Lower leg skin (tissue), 4 donors: ENCODE data around the gene MCTP1. TPM values are rescaled to one million over a fixed set of nuclear protein-coding genes. Genes with fewer than 3 reads are reported as not detected.

Experiments used
- DNase-seq, 2 donors: peaks; one replicate each; pipeline ENCODE4 v3.0.0-alpha.2; 2019; ENCODE audit warnings: low spot score in 2 of 2
- H3K4me3 ChIP-seq: fragments of 200-600 bp; sonication (generic); 2 replicates; pipeline ENCODE4 v1.5.1; 2017; ENCODE audit warnings: mild to moderate bottlenecking, low read depth; ENCODE audit not compliant: poor library complexity, severe bottlenecking
- POLR2A ChIP-seq, 2 donors: fragments of 450-650 bp; IDR thresholded peaks; one replicate each; pipeline ENCODE4 v1.6.1; 2016 to 2017; ENCODE audit warnings: antibody characterized with exemption in 2 of 2, mild to moderate bottlenecking in 1 of 2, moderate library complexity in 1 of 2
- WGBS, 2 donors: methylation state at CpG; one replicate each; pipeline ENCODE4 v1.1.5; 2018; 5-methylcytosine and 5-hydroxymethylcytosine counted together
- intact Hi-C: fragments of 100-400 bp; cut with DNase I; formaldehyde crosslinking; loops from one replicate; pipeline ENCODE4 v1.15.0; 2023; ENCODE audit warnings: low total_unique reads
- total RNA-seq, 4 donors: library from RNA; depleted of rRNA; stranded (reverse); fragments of >200 nt; gene quantifications; one replicate each; pipeline ENCODE4 v1.1.0, GENCODE V29; 2016
- TF ChIP-seq, protein P1 (sequence below), 3 donors: fragments of 450-650 bp; IDR thresholded peaks; one replicate each; pipeline ENCODE4 v1.5.1; 2016; ENCODE audit warnings: antibody characterized with exemption in 3 of 3, mild to moderate bottlenecking in 3 of 3, moderate library complexity in 2 of 3

MCTP1 gene
- total RNA-seq, 4 donors from 2014 or later, result 6.3 to 36.5 (median 9.8) TPM

DNA sequence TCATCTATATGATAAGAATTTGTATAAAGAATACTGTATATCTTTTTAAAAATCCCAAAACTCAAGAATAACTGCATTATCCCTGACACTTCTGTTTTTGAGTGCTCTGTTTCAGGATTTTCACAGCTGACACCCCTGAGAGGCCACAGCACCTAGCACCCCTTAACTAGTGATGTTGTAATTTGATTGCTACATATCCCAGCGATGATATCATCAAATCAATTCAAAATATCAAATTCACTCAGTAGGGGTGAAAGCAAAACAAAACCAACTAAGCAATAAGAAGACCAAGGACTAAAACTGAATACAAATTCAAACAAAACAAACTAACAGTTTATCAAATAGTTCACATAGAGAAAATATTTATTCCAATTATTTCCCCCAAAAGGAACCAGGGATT, 184.3 kb downstream of the MCTP1 start:
- H3K4me3 ChIP-seq, result no peak overlapping the region
- intact Hi-C loops, result no loop called here
- no peak for TF ChIP-seq POLR2A (IDR thresholded peaks at IDR 0.05)
- TF ChIP-seq, protein P1, sequence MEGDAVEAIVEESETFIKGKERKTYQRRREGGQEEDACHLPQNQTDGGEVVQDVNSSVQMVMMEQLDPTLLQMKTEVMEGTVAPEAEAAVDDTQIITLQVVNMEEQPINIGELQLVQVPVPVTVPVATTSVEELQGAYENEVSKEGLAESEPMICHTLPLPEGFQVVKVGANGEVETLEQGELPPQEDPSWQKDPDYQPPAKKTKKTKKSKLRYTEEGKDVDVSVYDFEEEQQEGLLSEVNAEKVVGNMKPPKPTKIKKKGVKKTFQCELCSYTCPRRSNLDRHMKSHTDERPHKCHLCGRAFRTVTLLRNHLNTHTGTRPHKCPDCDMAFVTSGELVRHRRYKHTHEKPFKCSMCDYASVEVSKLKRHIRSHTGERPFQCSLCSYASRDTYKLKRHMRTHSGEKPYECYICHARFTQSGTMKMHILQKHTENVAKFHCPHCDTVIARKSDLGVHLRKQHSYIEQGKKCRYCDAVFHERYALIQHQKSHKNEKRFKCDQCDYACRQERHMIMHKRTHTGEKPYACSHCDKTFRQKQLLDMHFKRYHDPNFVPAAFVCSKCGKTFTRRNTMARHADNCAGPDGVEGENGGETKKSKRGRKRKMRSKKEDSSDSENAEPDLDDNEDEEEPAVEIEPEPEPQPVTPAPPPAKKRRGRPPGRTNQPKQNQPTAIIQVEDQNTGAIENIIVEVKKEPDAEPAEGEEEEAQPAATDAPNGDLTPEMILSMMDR (IDR thresholded peaks at IDR 0.05), result no peak
- no peak for DNase-seq
- 78 to 88% methylated on average over 1 of the region's 1 CpG for WGBS, 2 donors

DNA sequence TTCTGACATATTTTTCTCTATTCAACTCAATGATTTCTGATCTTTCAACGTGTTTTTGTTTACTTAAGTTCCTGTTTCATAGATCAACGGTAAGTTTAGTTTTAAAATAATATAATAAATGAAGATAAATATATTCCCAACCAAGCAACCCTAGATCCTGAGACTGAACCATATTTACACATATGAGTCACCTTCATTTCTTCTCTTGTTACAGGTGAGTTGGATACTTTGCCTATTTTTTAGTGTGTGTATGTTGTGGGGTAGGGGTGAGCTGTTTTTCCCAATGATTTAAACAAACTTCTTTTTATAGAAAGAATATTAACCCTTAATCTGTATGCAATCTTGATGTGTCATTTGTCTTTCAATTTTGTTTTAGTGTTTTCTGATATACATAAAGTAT, 186.9 kb downstream of the MCTP1 start:
- no peak overlapping the region for H3K4me3 ChIP-seq
- intact Hi-C loops, result no loop called here
- DNase-seq, result no peak
- no peak for TF ChIP-seq POLR2A (IDR thresholded peaks at IDR 0.05)
- WGBS, 2 donors, result 66 to 68% methylated on average over 2 of the region's 2 CpGs

DNA sequence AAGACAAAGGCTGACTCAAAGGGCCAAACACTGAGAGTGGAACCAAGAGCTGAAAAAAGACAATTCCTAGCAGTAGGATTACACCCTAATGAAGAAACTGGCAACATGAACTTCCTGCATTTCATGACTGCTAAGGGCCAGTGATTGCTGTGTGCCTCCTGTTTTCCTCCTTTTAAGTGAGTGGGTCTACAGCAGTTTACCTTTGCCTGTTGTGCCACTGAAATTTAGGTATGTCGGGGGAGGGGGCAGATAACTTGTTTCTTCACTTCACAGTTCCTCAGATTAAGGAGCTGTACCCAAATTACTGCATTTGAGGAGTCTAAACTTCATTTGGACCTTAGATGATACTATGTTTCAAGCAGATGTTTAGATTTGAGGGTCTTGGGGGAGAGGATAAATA, 191.7 kb downstream of the MCTP1 start:
- TF ChIP-seq, protein P1 (IDR thresholded peaks at IDR 0.05), result no peak
- TF ChIP-seq POLR2A (IDR thresholded peaks at IDR 0.05), result no peak
- no peak overlapping the region for H3K4me3 ChIP-seq
- DNase-seq, result no peak
- 69 to 92% methylated on average over 1 of the region's 1 CpG for WGBS, 2 donors
- intact Hi-C loops, result no loop called here

DNA sequence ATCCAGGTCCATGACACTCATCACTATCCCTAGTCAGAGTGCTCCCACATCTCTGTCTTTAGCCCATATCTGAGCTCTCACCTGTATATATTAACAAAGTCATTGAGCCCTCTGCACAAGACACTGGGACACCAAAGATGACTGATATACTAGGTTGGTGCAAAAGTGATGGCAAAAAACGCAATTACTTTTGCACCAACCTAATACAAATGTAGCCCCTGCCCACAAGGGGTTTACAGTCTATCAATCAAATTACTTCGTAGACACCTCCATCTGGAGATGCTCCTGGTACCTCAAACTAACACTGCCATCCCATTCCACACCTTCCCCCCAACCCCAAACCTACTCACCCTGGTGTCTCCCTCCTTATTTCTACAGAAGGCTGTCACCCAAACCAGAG, 194.1 kb downstream of the MCTP1 start:
- intact Hi-C loops, result no loop called here
- TF ChIP-seq, protein P1 (IDR thresholded peaks at IDR 0.05), result no peak
- no peak for TF ChIP-seq POLR2A (IDR thresholded peaks at IDR 0.05)
- WGBS, 2 donors, result 79 to 89% methylated on average over 2 of the region's 2 CpGs
- H3K4me3 ChIP-seq, result no peak overlapping the region
- no peak for DNase-seq

DNA sequence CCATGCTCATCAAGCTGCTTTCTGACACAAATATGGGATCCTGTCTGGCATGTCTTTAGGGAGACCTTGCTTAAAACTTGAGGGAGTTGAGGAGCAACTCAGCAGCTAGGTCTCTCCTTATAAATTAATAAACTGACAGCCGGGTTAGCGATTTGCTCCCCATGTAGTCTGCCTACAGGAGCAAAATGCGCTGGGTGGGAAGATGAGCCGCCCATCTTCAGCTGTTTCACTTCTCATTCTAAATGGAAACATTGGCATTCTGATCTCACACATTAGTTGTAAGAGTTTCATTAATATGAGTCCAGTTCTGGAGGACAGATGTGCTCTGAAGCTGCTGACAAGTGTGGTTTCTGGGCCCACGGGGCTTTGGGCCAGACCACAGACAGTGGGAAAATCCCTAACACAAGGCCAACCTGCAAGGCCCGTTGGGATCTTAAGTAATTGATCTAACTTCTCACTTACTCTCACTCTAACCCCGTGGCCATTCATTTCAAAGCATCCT, 197.0 kb downstream of the MCTP1 start:
- TF ChIP-seq, protein P1 (IDR thresholded peaks at IDR 0.05), result no peak
- TF ChIP-seq POLR2A (IDR thresholded peaks at IDR 0.05), result no peak
- WGBS, 2 donors, result 47 to 59% methylated on average over 7 of the region's 7 CpGs
- no peak for DNase-seq
- intact Hi-C loops, result no loop called here
- H3K4me3 ChIP-seq, result no peak overlapping the region

DNA sequence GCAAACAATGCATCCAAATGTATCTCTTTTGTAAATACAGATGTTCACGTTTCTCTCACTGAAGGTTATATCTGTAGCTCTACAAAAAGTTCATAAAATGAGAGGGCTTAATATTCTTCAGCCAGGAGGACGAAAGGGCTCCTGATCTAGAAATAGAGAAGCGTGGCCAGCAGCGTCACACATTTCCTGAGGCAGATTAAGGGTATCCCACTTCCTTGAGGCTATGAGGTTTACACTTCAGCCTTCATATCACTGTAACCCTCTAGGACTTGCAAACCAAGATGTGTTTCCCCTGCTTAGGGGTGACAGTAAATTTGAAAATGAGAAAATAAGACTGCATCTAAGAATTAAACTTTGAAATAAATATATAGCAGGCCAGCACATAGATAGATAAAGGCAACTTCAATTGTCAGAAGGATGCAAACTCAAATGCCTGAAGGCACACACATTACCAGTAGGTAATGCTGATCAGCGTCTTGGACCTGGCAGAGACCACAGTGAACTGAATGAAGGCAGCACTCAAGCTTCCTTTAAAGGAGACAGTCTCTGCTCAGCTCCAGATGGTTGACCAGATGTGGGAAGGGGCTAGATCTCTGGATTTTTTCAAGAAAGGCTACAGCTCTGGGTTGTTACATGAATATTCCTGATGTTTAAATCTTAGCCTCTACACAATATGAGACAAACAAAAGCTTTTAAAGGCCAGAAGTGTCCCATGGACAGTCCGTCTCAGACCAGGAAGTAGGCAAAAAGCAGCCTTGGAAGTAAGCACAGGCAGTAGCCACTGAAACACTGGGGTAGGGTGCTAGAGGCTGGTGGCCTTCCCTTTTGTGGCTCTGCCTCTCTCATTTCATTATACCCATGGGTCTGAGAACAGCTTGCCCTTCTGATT, 197.7 kb downstream of the MCTP1 start:
- 56 to 73% methylated on average over 6 of the region's 6 CpGs for WGBS, 2 donors
- no peak overlapping the region for H3K4me3 ChIP-seq
- intact Hi-C loops, result no loop called here
- no peak for DNase-seq
- TF ChIP-seq, protein P1 (IDR thresholded peaks at IDR 0.05), result no peak
- no peak for TF ChIP-seq POLR2A (IDR thresholded peaks at IDR 0.05)
